Upper lobe of right lung (tissue), 1 donor: Measurements from ENCODE around the gene IGFBP7. TPM values are rescaled to one million over a fixed set of nuclear protein-coding genes. Genes with fewer than 3 reads are reported as not detected.

Experiments used
- ATAC-seq: fragments of 200-7000 bp; cut with Tn5 transposase; one replicate; pipeline ENCODE4 v1.9.1; 2020; ENCODE audit warnings: mild to moderate bottlenecking, moderate library complexity
- DNase-seq: peaks from one replicate; pipeline ENCODE4 v3.0.0-alpha.2; 2020
- H3K27ac ChIP-seq: fragments of 200-600 bp; one replicate; pipeline ENCODE4 v1.8.0; 2022
- H3K27me3 ChIP-seq: fragments of 200-600 bp; one replicate; pipeline ENCODE4 v1.8.0; 2022; ENCODE audit warnings: mild to moderate bottlenecking
- H3K36me3 ChIP-seq: fragments of 200-600 bp; one replicate; pipeline ENCODE4 v1.8.0; 2022
- H3K4me1 ChIP-seq: fragments of 200-600 bp; one replicate; pipeline ENCODE4 v1.8.0; 2022
- H3K4me3 ChIP-seq: fragments of 200-600 bp; one replicate; pipeline ENCODE4 v1.8.0; 2022; ENCODE audit warnings: mild to moderate bottlenecking
- H3K9me3 ChIP-seq: fragments of 200-600 bp; one replicate; pipeline ENCODE4 v1.8.0; 2022
- CTCF ChIP-seq: fragments of 200-600 bp; IDR thresholded peaks from one replicate; pipeline ENCODE4 v1.8.0; 2022; ENCODE audit warnings: antibody characterized with exemption
- intact Hi-C: fragments of 100-400 bp; cut with DNase I; formaldehyde crosslinking; loops from one replicate; pipeline ENCODE4 v1.11.0; 2022
- total RNA-seq: library from RNA; stranded (reverse); fragmentation: NEBNext Ultra II Directional; extraction: Animal tissue kit (Norgen Biotek cat#: 25700); gene quantifications from one replicate; pipeline ENCODE4 v1.2.1, GENCODE V29; 2021
- donor health status: DM: no; HTN: yes; CAD: no; lungs with severe emphysema.

The IGFBP7 gene
- total RNA-seq, 1 donor from 2014 or later = 661 TPM

GRCh38 chr4:57042711-57043169 is 67.4 kb downstream of the IGFBP7 start:
- Histone ChIP-seq H3K36me3 (peaks cover 12% of the 10 kb centered on the region), H3K4me1 (peaks cover 26% of the 10 kb centered on the region), H3K9me3 (no peaks in the 10 kb centered on the region), H3K27ac (peak overlapping the region; percentile 56), H3K27me3 (no peaks in the 10 kb centered on the region), H3K4me3 (no peak overlapping the region)
- no peak for TF ChIP-seq CTCF
- ATAC-seq = no peak
- DNase-seq = no peak
- intact Hi-C loops = no loop called here

GRCh38 chr4:57041020-57041419 is 69.2 kb downstream of the IGFBP7 start:
- TF ChIP-seq CTCF = no peak
- Histone ChIP-seq H3K27me3 (no peaks in the 10 kb centered on the region), H3K27ac (no peak overlapping the region), H3K9me3 (no peaks in the 10 kb centered on the region), H3K4me3 (no peak overlapping the region), H3K36me3 (peaks cover 14% of the 10 kb centered on the region), H3K4me1 (peaks cover 21% of the 10 kb centered on the region)
- no peak for DNase-seq
- intact Hi-C loops = no loop called here
- no peak for ATAC-seq

GRCh38 chr4:57040510-57040909 is 69.7 kb downstream of the IGFBP7 start:
- Histone ChIP-seq H3K36me3 (peaks cover 14% of the 10 kb centered on the region), H3K27me3 (no peaks in the 10 kb centered on the region), H3K4me1 (peaks cover 21% of the 10 kb centered on the region), H3K9me3 (no peaks in the 10 kb centered on the region), H3K4me3 (no peak overlapping the region), H3K27ac (no peak overlapping the region)
- TF ChIP-seq CTCF = no peak
- DNase-seq = no peak
- intact Hi-C loops = no loop called here
- ATAC-seq = no peak

GRCh38 chr4:57039345-57039744 is 70.8 kb downstream of the IGFBP7 start:
- Histone ChIP-seq H3K27me3 (no peaks in the 10 kb centered on the region), H3K4me3 (no peak overlapping the region), H3K36me3 (peaks cover 14% of the 10 kb centered on the region), H3K27ac (no peak overlapping the region), H3K4me1 (peaks cover 10% of the 10 kb centered on the region), H3K9me3 (no peaks in the 10 kb centered on the region)
- ATAC-seq (no peak), DNase-seq (no peak)
- intact Hi-C loops = no loop called here
- no peak for TF ChIP-seq CTCF

GRCh38 chr4:57037982-57038604 is 72.1 kb downstream of the IGFBP7 start:
- H3K27me3 ChIP-seq = no peaks in the 10 kb centered on the region
- intact Hi-C loops = no loop called here
- peak; percentile 82 for DNase-seq
- H3K4me3 ChIP-seq = no peak overlapping the region
- TF ChIP-seq CTCF = peak; percentile 83
- no peaks in the 10 kb centered on the region for H3K4me1 ChIP-seq
- H3K36me3 ChIP-seq = peaks cover 19% of the 10 kb centered on the region
- no peak overlapping the region for H3K27ac ChIP-seq
- ATAC-seq = peak; percentile 90
- H3K9me3 ChIP-seq = no peaks in the 10 kb centered on the region

- Histone ChIP-seq H3K4me3 (no peak overlapping the region), H3K9me3 (no peaks in the 10 kb centered on the region), H3K27ac (no peak overlapping the region), H3K36me3 (peaks cover 43% of the 10 kb centered on the region), H3K27me3 (no peaks in the 10 kb centered on the region), H3K4me1 (no peaks in the 10 kb centered on the region)
- DNase-seq = no peak
- no peak for ATAC-seq
- intact Hi-C loops = no loop called here
- no peak for TF ChIP-seq CTCF
These were observed 75.7 kb downstream of the IGFBP7 start for GRCh38 chr4:57034520-57034919.
